Retina (tissue), 1 donor: ENCODE data around the gene SPOCK1.
"Not testable (repeated sequence)": the region's sequence is repeated elsewhere in the genome, so short reads cannot be mapped to it uniquely, and the experiment has no call there.

Experiments used
- DNase-seq: peaks from one replicate; pipeline ENCODE4 v3.0.0-alpha.2; 2016

SPOCK1 gene

DNA sequence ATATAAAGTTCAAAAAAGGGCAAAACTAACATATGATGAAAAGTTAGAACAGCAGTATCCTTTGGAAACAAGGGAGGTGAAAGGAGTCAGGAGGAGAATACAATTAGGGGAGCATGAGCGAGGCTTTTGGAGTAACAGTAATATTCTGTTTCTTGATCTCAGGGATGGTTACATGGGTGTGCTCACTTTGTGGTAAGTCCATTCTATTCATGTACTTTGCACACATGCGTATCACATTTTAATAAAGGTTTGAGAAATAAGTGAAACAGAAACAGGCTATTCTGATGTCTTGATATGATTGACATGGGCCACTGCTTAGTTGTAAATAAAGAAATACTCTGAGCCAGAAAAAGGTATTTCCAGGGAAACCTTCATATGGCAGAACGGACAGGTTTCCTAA is 208.8 kb downstream of the SPOCK1 start:
- DNase-seq, result no peak

DNA sequence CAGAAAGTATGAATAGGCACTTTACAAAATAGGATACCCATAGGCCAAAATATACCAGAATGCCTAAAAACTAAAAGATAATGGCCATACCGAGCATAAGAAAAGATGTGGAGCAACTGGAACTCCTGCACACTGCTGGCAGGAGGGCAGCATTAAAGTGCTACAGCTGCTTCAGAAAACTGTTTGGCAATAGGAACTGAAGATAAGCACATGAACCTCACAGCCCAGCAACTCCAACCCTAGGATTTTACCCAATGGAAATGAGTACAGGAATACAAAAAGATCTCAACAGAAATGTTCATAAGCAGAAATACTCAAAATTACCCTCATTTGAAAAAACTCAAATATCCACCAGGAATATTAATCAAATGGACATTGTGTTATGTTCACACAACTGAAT is 209.3 kb downstream of the SPOCK1 start:
- DNase-seq, result no peak

DNA sequence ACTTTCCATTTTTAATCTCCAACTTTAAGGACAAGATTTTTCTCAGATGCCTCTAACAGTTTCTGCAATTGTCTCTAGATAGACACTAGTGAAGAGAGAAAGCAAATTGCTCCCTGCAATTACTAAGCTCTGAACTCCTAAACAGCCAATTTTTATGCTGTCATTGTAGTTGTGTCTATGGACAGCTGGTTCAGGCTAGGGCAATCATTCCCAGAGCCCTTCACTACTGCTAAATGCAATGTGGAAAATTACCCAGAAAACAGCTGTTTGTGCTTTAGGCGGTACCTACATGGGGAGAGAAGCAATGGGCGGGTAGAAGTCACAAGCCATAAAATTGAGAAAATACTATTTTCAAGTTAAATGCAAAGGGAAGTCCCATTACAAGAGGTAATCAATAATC is 211.6 kb downstream of the SPOCK1 start:
- no peak for DNase-seq

DNA sequence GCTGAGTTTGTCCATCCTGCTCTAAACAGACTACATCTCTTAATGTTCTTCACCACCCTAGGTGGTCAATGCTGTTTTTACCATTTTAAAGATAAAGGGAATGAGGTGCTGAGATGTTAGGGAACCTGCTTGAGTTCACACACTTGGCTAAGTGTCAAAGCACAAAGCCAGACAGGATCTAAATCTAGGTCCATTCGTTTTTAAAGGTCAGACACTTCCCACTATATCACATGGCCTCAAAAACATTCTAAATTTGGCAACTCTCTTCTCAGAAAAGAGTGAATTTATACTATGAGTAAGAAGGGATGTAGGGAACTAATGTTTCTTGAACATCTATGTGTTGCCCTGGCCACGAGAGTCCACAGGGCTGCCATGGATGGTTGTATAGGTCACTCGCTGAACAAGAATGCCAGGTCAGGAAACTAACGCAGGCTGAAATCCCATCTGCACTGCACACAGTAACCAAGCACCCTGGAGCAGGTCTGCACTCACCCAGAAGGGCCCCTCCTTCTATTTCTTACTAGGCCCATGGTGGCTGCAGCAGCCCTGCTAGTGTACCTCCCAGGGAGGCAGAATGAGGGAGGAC is 213.0 kb downstream of the SPOCK1 start:
- no peak for DNase-seq

DNA sequence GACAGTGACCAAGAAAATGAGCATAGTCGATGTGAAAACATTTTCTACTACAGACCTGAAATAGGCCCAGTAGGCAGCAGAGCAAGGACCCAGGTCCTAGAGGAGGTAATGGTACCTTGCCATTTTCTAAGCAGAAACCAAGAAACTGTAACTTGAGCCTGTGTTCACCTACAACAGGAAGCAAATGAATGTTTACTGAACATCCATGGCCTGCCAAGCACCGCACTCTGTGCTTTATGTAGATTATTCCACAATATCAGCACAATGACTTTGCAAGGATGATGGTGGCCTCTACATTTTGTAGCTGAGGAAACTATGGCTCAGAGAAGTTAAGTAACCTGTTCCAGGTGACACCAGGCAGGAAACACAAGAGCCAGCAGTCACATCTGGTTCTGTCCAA is 215.3 kb downstream of the SPOCK1 start:
- DNase-seq, result no peak

DNA sequence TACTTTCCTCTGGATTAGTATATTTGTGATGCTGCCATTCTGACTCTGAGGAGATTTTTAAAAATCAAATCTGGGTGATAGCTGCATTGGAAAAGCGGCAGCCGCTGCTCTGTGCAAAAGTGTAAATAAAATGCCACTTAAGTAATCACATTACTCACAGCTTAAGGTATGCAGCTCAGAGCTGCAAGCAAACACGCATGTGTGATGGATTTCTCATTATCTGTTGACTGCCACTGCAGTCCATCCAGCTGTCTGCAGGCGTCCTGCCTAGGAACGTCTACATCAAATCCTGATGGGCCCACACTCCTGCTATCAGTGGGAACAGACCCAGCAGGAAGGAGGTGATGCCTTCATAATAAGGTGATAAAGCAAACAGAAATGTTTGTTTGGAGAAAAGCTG is 216.9 kb downstream of the SPOCK1 start:
- no peak for DNase-seq

DNA sequence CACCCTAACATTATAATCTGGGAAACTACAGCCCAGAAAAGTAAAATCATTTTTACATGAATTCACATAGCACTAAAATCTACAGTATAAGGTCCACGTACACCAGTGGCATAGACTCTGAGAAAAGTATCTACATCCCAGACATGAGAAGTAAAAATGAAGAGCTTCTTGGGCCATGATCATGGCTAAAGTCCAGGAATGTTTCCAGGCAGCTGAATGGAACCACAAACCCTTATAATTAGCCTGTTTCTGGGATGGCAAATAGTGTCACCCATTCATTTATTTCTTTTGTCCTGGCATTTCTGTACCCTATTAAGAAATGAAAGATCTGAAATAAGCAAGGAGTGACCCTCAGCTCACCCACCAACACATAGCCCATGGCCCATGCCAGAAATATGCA is 217.9 kb downstream of the SPOCK1 start:
- DNase-seq, result no peak

DNA sequence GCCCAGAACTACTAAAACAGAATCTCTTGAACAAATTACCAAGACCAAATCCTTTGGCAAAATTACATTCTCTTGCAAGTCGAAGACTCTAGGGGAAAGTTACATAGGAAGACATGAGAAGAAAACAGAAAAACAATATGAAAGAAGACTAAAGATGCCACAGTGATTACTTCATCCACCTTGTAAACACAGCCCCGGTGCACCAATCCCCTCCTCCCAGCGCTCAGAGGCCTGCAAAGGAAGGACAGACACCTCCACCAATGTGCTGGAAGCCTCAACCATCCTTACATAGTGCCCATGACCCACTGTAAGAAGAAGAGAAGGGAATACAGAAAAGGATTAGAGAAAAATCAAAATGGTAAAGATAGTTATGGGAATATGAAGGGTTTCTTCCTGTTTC is 218.5 kb downstream of the SPOCK1 start:
- no peak for DNase-seq

DNA sequence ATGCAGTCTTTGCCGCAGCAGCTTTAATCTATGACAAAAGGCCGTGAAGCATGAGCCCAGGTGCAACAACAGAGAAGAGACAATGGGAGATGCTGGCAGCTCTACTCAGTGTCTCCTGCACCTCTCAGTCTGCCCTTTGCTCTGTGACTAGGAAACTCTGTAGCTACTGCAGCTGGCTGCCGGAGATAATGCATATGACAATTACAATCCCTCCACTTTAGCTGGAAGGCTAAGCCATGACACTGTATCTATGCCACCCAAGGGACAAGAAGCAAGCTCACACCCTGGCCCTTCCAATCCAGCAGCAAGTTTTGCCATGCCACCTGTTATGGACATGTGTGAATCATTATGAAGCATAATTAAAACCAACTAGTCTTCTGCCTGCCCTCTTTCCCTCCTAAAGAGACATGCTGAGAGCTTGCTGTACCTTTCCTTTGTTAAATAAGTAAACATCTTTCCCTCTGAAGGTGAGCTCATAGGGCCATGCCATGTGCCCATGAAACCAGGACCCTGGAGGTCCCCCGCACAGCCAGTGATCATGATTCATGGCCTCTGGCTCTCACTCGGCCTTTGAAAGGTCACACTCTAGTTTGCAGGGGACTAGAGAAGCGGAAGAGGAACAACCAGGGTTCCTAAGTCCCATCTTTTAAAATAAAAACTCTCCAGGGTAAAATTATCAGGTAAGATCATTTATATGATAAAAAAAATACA is 219.4 kb downstream of the SPOCK1 start:
- no peak for DNase-seq

DNA sequence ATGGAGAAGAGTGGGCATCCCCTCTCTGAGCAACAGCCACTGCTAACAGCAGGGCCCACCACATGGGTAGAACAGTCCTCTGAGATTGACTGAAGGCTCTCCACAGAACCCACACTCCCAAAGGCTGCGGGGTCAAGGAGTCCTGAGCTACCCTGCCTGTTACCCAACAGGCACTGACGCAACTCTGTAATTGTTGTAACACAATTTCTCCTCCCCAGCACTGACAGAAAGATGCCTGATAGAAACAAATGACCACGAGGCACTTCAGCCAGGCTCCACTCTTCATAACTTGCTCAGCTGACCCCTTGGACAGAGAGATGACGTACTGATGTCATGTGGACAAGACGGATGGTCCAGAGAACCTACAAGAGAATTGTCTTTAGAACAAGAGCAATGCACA is 220.7 kb downstream of the SPOCK1 start:
- no peak for DNase-seq

DNA sequence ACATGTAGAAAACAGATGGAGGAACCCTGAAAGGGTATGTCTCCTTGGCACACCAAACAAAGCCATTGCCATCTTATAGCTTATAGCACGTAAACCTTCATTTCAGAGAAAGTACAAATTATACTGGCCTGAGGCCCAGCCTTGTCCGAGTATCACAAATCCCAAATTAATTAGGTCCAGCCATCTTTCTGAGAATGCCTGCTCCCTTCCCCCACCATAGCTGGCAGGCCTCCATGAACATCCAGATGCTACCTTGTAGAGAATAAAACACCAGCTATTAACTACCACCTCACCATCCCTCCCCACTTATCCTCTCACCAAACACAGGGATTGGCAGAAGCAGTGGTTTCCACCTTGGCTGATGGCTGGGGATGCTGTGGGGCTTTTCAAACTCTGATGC is 224.0 kb downstream of the SPOCK1 start:
- no peak for DNase-seq

DNA sequence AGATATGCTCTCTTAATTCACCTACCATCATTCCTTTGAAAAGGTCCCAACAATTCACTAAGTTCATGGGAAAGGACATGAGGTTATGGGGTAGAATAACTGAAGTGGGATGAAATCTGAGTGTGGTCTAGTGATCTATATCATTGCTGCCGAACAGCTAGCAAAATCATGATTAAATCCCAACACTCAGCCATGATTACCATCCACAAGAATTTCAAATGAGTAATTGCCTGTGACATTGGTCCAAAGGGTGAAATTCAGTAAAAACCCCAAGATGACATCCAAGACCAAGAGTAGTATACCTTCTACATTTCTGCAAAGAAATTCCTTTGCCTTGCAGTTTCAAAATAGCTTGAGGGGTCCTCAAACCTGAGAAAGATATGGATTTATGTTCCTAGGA is 225.6 kb downstream of the SPOCK1 start:
- DNase-seq, result no peak

DNA sequence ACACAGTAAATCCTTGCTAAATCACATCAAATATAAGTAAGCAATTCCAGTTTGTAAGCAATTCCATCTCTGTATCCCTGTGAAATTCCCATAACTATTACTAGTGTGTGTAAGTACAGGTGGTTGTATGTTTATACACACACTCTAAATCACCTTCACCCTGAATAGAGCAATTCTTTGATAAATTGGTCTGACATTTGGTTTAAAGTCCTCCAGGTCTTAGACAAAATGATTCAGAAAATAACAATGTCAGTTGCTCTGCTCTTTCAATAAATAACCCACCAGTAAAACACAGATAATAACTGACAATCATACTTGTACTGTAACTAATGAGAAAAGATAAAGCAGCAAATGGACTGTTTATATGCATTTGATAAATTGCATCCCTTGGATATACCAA is 226.3 kb downstream of the SPOCK1 start:
- DNase-seq, result no peak

DNA sequence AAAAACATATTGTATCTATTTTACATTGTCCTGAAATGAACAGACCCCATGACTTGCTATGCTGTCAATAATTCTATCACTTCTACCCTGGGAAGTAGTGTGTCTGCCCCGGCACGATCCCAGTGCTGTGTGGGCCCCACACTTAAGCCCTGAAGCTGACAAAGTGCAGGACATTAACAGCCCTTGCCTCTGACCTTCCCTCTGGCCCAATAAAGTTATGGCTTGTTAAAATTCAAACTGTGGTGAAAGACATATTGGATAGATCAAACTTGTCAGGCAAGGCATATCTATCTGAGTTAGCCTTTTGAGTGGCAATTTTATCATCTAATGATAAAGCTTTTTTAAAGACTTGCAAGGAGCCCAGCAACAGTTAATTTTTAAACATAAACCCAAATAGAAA is 229.2 kb downstream of the SPOCK1 start:
- DNase-seq, result no peak

DNA sequence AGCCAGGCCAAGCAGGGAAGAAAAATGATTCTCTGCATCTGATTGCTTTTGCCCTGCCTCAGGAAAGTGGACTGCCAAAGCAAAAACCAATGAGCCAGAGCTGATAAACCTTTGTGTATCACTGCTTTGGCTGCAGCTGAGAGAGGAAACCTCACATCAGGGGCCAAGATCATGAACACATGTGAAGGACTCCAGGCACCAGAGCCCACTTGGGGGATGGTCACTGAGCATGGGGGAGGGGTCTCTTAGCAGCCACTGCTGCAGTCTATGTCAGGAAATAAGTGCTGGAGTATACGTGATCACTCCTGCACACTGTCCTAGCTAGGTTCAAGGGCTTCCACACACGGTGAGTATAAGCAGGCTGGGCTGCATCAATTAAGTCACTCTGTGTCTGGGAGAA is 229.9 kb downstream of the SPOCK1 start:
- no peak for DNase-seq

DNA sequence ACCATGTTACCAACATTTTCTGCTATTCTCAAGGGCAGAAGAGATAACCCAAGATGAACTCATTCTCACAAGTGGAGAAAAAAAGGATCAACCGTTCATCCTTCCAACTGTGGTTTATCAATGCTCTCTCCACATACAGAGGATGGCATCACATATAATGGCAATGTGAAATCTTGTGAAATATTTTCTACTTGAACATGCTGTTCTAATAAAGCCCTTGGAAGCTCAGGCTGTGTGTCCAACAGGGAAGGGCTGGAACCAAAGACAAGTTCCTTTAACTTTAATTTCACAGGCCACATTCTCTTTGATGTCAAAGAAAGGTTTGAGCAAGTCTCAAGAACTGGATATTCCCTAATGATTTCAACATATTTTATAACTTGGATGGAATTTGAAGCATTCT is 230.5 kb downstream of the SPOCK1 start:
- no peak for DNase-seq

DNA sequence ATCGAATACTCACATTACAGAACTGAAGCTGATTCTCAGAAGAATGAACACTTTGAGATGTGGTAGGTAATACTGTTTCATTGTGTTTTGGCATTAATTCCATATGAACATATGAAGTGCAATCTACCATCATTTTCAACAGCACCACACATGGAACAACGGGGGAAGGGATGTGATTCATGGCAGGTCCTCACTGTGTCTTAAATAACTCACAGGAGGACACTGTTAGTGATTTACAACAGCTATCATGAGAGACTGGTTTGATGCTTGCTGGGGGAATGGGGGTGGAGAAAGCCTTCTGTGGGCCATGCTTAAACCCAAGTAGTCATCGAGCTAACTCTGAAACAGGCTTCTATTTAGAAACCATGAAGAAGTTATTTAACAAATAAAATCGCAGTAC is 232.9 kb downstream of the SPOCK1 start:
- DNase-seq, result no peak

DNA sequence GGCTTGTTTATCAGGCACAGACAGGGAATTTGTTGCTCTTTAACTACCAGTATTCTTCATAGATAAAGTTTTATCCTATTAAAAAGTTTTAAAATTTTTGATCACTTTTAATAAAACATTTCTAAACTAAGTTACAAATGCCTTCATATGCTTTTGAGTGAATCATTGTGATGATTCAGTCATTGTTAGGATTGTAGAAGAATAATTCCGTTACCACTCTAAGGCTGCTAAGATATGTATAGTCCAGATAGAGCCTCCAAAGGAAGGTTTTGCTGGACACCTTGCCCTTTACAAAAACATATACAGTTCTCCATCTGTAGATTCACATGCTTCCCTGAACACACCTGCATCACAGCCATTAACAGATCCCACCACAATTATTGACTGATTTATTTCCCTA is 233.7 kb downstream of the SPOCK1 start:
- DNase-seq, result no peak

DNA sequence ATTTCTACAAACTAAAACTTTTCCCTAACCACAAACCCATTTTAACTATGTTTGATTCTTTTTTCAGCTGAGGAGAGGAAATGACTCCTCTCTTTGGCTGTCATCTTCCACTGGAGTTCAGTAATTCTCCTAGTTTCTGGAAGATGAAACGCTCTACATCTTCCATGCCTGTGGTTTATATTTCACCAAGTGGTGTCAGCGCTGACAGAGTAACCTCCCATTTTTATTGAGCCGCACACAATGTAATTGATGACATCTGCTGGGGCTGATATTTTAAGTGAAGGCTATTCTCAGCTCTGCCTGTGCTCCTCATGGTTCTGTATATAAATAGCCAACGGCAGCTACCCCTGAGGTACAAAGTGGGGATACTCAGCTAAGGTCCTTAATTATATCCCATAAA is 234.6 kb downstream of the SPOCK1 start:
- no peak for DNase-seq

DNA sequence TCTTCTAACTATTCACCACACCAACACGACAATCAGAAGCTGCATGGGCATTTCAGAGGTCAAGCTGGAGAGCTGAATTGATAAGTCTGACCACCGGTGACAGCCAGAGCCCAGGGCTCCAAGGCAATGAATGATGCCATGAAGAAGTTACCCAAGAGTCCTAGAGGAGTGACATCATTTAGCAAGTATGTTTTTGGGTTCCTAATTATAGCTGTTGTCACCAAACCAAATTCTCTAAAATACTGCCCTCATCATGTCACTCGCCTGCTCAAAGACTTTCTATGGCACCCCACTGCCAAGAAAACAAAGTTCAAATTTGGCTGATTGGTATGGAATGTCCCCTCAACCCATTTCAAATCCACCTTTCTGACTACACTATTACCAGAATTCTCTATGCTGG is 235.1 kb downstream of the SPOCK1 start:
- DNase-seq, result no peak

DNA sequence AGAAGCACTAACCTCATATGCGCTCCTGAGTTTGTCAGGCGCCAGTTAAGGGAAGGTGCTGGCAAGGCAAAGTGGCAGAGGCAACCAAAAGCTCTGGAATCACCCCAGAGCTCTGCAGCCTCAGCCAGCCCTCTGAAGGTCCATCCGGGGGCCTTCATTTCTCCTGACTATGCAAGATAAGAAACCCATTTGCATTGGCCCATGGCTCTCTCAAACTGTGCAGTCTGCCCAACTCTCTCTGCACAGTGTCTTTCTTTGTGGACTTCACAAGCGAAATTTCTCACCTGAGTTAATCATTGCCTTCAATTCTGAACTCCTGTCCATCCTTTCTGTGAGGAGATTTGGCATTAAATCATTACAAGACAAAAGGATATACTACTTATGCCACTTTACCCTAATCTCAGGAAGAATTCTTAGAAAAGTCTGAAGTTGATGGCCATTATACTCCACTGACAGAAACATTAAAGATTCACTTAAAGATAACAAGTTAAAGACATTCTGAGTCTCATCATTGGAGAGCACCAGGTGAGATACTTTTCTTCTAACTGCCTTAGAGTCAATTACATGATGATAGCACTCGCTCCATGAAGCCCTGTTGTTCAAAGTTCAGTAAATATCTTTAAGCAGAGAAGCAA is 235.6 kb downstream of the SPOCK1 start:
- DNase-seq, result no peak

DNA sequence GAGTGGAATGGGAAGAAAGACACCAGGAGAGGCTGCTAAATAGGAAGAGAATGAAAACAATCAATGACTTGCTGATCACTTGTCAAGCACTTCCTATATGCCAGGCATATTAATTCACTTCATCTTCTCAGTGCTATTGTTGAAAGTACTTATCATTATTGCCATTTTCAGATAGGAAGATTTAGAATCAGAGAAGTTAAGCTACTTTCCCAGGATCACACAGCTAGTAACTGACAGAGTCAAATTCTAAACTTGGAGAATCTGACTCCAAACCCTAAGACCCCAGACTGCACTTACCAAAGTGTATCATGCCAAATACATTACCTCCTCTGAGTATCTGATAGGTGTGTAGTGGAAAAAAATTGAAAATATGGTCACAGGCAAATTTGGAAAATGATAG is 236.3 kb downstream of the SPOCK1 start:
- no peak for DNase-seq

DNA sequence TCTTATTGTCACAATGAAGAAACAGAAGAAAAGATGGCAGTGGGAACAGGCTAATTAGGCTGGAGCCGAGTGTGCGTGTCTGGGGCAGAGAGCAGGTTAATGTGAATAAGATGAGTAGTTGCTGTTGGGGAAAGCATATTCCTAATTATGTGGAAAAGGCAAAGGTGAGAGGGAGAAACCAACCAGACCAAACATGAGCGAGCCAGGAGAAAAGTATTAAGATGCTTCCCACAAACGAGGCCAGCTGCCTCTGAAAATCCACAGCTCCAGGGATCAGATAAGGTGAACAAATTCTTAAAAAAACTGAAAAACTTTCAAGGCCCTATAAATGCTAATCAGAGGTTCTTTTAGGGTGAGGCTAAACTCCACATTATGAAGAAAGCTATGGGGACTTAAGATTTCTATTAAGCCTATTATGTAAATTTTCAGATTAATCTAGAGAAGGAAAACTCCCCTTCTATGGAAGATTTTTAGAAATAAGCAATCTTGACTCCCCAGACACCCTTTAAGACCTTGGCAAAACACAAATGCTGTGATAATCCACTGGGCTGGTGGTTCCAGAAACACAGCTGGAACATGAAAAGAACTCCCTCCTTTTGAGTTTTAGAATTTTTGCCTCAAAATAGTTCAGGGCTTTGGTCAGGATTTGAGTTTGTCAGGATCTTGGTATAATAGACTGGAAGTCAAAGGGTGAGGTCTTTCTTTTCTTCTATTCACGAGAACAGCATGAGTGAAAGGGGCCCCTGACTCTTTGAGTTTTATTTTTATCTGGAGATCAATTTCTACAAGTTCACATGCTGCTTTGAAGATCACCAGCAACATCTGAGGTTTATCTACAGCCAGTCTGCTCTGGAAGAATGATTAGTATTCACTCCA is 238.1 kb downstream of the SPOCK1 start:
- DNase-seq, result no peak

DNA sequence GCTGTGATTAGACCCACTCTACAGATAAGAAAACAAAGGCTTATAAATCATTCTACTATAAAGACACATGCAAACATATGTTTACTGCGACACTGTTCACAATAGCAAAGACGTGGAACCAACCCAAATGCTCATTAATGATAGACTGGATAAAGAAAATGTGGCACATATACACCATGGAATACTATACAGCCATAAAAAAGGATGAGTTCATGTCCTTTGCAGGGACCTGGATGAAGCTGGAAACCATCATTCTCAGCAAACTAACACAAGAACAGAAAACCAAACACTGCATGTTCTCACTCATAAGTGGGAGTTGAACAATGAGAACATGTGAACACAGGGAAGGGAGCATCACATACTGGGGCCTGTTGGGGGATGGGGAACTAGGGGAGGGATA is 240.0 kb downstream of the SPOCK1 start:
- not testable (repeated sequence) for DNase-seq
